Activated CD8-positive, alpha-beta memory T cell treated with anti-CD3 and anti-CD28 coated beads, Interleukin-2, amount 50 U/mL, for 4 hours (primary cell): ENCODE results near the gene PTGDR.

Experiments
- DNase-seq: peaks from one replicate; pipeline ENCODE4 v3.0.0-alpha.2; 2020

The PTGDR gene

GRCh38 chr14:52266179-52266578 is 1.3 kb upstream of the PTGDR start:
- no peak for DNase-seq

- no peak for DNase-seq
Measured at GRCh38 chr14:52266782-52267181, 716 bp upstream of the PTGDR start.

DNA sequence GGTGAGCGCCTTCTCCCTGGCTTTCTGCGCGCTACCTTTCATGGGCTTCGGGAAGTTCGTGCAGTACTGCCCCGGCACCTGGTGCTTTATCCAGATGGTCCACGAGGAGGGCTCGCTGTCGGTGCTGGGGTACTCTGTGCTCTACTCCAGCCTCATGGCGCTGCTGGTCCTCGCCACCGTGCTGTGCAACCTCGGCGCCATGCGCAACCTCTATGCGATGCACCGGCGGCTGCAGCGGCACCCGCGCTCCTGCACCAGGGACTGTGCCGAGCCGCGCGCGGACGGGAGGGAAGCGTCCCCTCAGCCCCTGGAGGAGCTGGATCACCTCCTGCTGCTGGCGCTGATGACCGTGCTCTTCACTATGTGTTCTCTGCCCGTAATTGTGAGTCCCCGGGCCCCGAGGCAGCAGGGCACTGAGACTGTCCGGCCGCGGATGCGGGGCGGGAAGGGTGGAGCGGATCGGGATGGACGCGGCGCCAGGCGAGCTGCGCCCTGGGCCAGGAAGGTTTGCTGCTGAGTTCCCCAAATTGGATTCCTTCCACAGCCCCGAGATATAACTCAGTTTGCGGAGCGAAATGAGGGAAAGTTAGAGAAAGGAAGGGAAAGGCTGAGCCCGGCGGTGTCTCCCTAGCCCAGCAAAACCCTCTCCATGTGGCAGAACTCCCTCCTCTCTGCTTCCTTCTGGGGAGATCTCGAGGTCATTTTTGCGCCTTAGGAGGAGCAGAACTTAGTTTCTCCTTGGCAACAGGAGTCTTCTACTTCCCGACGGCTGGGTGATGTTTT is 972 bp downstream of the PTGDR start:
- peak; percentile 23 for DNase-seq

DNA sequence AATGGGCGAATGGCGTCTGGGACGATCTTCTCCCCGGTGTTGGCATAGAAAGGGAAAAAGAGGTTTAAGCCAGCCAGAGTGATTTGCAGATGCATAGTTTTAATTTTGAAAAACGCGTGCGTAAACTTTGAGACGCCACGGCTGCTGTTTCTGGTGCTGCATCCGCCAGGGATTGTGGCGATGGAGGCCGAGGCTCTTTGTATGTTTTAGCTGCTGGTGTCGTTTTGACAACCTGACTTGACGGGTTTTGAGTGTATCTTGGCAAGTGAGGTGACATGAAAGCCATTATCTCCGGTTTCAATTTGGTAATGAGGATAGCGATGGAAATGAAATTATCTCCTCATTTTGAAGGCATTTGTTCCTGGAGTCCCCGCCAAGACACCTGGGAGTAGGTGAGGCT is 1.6 kb downstream of the PTGDR start:
- no peak for DNase-seq

DNA sequence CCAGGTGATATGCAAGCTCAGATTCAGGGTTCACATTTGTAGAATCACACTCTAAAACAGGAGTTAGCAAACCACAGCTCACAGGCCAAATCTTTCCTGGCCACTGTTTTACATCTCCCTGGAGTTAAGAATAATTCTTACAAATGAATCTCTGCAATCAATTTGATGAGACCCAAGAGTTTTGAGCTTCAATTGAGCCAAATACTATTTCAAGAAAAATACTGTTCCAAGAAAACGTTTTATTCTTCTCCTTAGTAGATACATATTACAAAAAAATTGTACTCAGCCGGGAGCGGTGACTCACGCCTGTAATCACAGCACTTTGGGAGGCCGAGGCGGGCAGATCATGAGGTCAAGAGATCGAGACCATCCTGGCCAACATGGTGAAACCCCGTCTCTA is 2.5 kb downstream of the PTGDR start:
- no peak for DNase-seq

DNA sequence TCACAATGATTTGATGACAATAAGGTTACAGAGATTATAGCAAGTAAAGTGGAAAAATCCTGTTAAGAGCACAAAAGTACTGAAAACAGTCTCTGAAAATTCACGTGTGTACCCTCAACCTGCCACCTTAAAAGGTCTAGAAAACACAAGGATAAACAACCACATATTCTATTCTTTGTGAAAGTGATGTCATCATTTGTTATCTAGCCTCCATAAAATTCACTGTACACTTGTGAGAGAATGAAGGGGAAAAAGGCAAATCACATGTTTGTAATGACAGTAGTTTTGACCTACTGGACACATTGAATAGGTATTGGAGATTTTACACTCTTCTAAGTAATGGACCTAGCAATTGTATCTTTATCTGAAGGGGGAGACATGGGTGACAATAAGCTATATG is 4.0 kb downstream of the PTGDR start:
- no peak for DNase-seq

- no peak for DNase-seq
Measured at GRCh38 chr14:52272375-52272774, 4.9 kb downstream of the PTGDR start.

DNA sequence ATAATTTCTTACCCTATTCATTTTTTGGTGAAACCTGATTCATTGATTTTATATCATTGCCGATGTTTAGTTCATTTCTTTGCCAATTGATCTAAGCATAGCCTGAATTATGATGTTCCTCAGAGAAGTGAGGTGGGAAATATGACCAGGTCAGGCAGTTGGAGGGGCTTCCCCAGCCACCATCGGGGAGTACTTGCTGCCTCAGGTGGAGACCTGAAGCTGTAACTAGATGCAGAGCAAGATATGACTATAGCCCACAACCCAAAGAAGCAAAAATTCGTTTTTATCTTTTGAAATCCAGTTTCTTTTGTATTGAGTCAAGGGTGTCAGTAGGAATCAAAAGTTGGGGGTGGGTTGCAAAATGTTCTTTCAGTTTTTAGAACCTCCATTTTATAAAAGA is 7.9 kb downstream of the PTGDR start:
- DNase-seq, result no peak

- no peak for DNase-seq
Measured at GRCh38 chr14:52277552-52277951, 10.1 kb downstream of the PTGDR start.

DNA sequence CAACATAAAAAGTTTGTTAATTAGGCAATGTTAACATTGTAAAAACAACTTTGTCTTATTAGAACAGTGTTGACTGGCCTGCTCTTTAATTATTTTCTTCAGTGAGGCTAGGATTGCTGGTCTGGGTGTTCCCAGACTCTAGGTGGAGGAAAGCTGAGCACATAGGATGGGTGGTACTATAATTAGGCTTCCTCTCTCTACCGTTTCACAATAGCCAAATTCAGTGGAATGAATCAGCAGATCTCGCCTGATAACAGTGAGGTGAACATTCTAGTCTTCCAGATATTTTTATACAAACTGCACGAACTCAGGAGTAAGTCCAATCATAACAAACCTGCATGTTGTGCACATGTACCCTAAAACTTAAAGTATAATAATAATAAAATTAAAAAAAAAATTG is 11.9 kb downstream of the PTGDR start:
- DNase-seq, result no peak

DNA sequence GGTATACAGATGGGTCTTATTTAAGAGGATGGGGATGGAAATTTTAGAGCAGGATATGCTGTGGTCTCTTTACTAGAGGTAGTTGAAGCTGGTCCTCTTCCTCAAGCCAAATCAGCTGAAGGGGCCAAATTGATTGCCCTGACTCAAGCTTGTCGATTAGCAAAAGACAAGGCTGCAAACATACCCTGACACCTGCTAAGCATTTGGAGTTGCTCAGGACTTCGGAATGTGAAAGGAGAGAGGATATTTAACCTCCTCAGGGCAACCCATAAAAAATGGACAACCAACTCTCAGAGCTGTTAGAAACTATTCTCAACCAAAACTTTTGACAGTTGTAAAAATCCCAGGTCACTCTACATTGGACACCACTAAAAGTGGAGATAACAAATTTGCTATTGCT is 15.6 kb downstream of the PTGDR start:
- no peak for DNase-seq

- no peak for DNase-seq
Measured at GRCh38 chr14:52286661-52287649, 19.5 kb downstream of the PTGDR start.

GRCh38 chr14:52296378-52296777 is 28.9 kb downstream of the PTGDR start:
- no peak for DNase-seq

DNA sequence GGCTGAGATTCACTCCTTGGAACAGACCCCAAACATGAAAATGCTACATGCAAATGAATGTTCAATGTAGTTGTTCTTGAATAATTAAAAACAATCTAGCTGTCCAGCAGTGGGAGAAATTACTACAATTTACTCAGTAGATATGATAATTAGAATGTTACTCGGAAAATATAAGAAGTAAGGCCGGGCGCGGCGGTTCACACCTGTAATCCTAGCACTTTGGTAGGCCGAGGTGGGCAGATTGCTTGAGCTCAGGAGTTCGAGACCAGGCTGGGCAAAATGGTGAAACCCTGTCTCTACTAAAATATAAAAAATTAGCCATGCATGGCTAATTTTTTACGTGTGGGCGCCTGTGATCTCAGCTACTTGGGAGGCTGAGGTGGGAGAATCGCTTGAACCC is 31.3 kb downstream of the PTGDR start:
- no peak for DNase-seq

- DNase-seq, result no peak
Measured at GRCh38 chr14:52299692-52300278, 32.3 kb downstream of the PTGDR start.

DNA sequence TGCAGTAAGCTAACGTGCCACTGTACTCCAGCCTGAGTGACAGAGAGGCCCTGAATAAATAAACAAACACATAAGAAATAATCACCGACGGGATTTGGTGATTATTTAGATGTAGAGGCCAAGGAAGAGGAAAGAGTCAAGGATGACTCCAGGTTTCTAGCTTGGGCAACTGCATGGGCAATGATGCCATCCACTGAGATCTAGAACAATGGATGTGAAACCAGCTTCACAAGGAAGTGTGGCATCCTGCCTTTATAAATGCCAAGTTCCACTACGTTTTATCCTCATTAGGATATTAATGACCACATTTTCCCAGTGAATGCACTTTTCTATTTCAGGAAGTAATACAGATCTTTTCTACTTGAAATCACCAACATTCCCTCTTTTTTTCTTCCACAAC is 35.7 kb downstream of the PTGDR start:
- DNase-seq, result no peak

DNA sequence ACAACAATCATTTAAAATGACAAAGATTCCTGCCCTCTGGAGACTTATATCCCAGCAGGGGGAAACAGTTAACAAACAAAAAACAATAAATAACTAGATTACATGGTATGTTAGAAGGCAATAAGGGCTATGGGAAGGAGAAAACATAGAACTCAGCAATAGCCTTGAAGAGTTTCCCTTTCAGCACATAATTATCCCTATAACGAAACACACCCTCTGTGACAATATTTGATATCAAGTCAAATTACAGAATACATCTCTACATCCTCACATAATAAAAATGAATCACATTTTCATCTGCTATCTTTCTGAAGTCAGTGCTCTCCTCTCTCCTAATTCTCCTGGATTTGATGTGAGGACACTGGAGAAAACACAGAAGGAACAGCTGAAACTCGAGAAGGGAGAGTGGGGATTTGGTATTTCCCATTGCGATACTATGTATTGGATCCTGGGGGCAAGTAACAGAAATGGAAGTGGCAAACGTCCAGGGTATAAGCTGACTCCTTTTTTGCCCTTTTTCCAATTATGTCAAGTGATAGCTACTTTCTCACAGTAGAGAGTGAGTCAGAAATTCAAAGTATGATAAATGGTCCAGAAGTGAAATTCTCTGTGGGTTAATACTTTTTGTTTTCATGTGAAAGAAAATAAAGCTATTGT is 36.9 kb downstream of the PTGDR start:
- DNase-seq, result no peak

- DNase-seq, result no peak
Measured at GRCh38 chr14:52305014-52305413, 37.5 kb downstream of the PTGDR start.

- DNase-seq, result no peak
Measured at GRCh38 chr14:52307376-52307775, 39.9 kb downstream of the PTGDR start.

DNA sequence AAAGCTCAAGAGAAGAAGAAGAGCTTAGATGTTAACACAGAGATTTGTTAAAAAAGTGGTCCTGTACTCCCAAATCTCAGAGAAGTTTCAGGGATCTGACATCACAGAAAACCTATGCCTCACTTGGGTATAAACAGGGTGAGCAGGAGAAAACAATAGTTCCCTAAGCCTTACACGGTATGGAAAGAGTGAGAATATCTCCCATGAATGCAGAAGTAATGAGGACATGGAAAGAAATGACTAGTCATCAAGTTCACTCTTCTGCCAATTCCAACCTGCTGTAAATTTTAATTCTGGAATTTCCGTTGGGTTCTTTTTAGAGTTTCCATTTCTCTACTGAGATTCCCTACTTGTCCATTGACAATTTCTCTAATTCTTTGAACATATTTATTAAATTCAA is 40.4 kb downstream of the PTGDR start:
- no peak for DNase-seq

- DNase-seq, result no peak
Measured at GRCh38 chr14:52310541-52310940, 43.0 kb downstream of the PTGDR start.

DNA sequence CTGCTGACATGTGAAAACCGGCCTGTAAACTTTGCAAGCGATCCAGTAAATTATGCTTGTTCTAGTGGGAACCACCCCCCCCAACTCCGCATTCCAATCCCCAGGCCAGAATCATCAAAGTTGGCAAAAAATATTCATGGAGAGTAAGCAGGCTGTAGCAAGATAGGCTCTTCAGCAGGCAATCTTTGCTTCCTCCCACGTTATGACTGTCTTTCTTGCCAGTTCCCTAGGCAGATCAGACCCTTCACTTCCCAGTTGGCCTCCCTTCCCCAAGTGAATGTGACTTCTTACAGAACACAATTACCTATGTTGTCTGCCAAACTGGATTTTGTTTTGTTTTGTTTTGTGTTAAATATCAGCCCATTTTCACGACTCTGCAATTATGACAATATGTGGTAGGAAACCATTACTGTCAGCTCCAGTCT is 45.4 kb downstream of the PTGDR start:
- no peak for DNase-seq

DNA sequence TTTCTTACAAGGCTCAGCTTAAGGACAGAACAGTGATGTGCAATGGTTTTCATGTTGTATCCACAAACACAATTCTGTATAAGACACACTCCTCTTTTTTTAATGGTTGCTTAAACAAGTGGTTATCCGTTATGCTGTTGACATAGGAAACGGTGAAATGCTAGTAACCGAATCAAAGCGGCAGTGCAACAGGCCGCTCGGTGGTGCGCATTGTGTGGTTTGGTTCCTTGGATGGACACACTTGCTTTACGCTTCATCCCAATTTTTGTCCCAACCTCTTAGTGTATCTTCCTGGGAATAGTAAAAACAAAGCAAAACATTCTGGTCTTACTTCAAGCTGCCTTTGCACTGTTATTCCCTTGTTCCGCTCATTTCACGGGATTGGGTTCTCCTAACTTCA is 46.0 kb downstream of the PTGDR start:
- no peak for DNase-seq
